Activated T-helper 17 cell treated with anti-CD3 and anti-CD28 coated beads, Interleukin-2, amount 50 U/mL, for 72 hours (primary cell): ENCODE data around the gene MAPK8. TPM values are rescaled to one million over a fixed set of nuclear protein-coding genes. Genes with fewer than 3 reads are reported as not detected.

Experiments used
- ATAC-seq: fragments of 150-1000 bp; cut with Tn5 transposase; replicated peaks from 2 replicates; pipeline ENCODE4 v1.10.0; 2021; ENCODE audit warnings: mild to moderate bottlenecking, moderate library complexity
- H3K27ac Mint-ChIP-seq: one replicate; pipeline ENCODE4 v1.8.0; 2022; ENCODE audit warnings: mixed read lengths
- H3K27me3 Mint-ChIP-seq: one replicate; pipeline ENCODE4 v1.8.0; 2022; ENCODE audit warnings: mixed read lengths
- H3K36me3 Mint-ChIP-seq: one replicate; pipeline ENCODE4 v1.8.0; 2022; ENCODE audit warnings: low read depth, mild to moderate bottlenecking, mixed read lengths
- H3K4me1 Mint-ChIP-seq: one replicate; pipeline ENCODE4 v1.8.0; 2022; ENCODE audit warnings: mixed read lengths
- H3K4me3 Mint-ChIP-seq: one replicate; pipeline ENCODE4 v1.8.0; 2022; ENCODE audit warnings: mild to moderate bottlenecking, mixed read lengths
- H3K9me3 Mint-ChIP-seq: one replicate; pipeline ENCODE4 v1.8.0; 2022; ENCODE audit warnings: mixed read lengths
- total RNA-seq, 2 donors: library from RNA; stranded (reverse); gene quantifications; one replicate each; pipeline ENCODE4 v1.2.3, GENCODE V29; 2022

MAPK8 gene
- total RNA-seq, 2 donors from 2014 or later, result 36.4 to 41.7 TPM

DNA sequence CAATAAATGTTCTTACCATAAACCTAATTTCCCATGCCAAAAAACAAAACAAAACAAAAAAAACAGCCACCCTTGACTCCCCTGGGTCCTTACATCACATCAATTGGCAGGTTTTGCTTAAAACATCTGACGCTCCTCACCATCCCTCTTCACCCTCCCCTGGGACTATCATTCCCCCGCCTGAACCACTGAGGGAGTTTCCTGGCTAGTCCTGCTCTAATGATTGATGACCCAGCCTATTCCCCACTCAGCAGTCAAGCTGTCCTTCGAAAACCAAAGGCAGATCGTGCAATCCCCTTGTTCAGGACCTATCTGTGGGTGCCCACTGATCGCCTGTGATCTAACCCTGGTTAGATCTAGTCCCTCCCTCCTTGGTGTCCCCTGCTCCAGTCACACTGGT, 20.8 kb upstream of the MAPK8 start:
- Mint-ChIP-seq H3K27me3 (peaks cover 34% of the 10 kb centered on the region), H3K4me3 (no peak overlapping the region), H3K9me3 (no peaks in the 10 kb centered on the region), H3K36me3 (no peaks in the 10 kb centered on the region), H3K27ac (no peak overlapping the region), H3K4me1 (peaks cover 4% of the 10 kb centered on the region)
- ATAC-seq, result no peak

DNA sequence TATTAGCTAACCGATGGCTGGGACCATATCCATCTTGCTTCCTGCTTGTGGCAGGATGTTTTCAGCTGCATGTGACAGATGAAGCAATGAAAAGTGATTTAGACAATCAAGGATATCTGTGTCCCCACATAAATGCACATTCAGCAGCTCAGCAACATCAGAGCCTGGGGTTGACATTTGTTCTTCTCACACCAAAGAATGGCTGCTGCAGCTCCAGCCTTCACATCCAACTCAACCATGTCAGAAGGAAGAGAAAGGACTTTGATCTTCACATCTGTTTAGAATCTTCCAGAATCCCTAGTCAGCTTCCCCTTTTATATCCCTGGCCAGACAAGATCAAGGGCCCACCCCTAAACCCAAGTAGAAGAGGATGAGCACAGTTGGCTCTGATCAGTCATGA, 20.1 kb upstream of the MAPK8 start:
- peaks cover 32% of the 10 kb centered on the region for H3K27me3 Mint-ChIP-seq
- H3K36me3 Mint-ChIP-seq, result no peaks in the 10 kb centered on the region
- H3K9me3 Mint-ChIP-seq, result no peaks in the 10 kb centered on the region
- no peak overlapping the region for H3K27ac Mint-ChIP-seq
- peaks cover 4% of the 10 kb centered on the region for H3K4me1 Mint-ChIP-seq
- no peak for ATAC-seq
- no peak overlapping the region for H3K4me3 Mint-ChIP-seq

GRCh38 chr10:48287417-48288391, 18.8 kb upstream of the MAPK8 start:
- H3K27me3 Mint-ChIP-seq, result peaks cover 29% of the 10 kb centered on the region
- H3K36me3 Mint-ChIP-seq, result no peaks in the 10 kb centered on the region
- no peak overlapping the region for H3K4me3 Mint-ChIP-seq
- no peak overlapping the region for H3K27ac Mint-ChIP-seq
- H3K4me1 Mint-ChIP-seq, result peaks cover 4% of the 10 kb centered on the region
- ATAC-seq, result peak; percentile 35
- no peaks in the 10 kb centered on the region for H3K9me3 Mint-ChIP-seq

DNA sequence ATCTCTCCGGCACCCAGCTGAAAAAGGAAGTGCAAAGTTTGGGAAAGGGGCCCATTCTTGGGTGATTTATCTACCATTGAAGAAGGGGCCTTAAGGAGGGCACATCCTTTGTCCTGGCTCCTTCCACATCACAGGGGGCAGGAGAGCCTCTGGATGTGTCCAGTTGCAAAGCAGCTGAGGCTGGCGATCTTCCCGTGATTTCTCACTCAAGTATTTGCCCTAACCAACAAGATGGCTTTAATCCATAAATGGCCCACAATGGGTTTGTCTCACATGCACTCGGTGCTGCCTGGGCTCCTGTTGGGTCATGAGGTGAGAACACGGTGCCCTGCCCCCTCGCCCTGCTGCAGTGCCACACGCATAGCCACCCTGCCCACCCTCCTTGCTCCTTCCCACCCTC, 17.8 kb upstream of the MAPK8 start:
- Mint-ChIP-seq H3K4me3 (no peak overlapping the region), H3K27me3 (peaks cover 28% of the 10 kb centered on the region), H3K36me3 (no peaks in the 10 kb centered on the region), H3K4me1 (peaks cover 4% of the 10 kb centered on the region), H3K9me3 (no peaks in the 10 kb centered on the region), H3K27ac (no peak overlapping the region)
- no peak for ATAC-seq

- H3K9me3 Mint-ChIP-seq, result no peaks in the 10 kb centered on the region
- peak; percentile 64 for ATAC-seq
- H3K27ac Mint-ChIP-seq, result no peak overlapping the region
- no peak overlapping the region for H3K4me3 Mint-ChIP-seq
- H3K27me3 Mint-ChIP-seq, result peaks cover 24% of the 10 kb centered on the region
- H3K4me1 Mint-ChIP-seq, result peaks cover 4% of the 10 kb centered on the region
- H3K36me3 Mint-ChIP-seq, result no peaks in the 10 kb centered on the region
These were observed 16.8 kb upstream of the MAPK8 start for GRCh38 chr10:48289501-48290238.

- no peaks in the 10 kb centered on the region for H3K36me3 Mint-ChIP-seq
- ATAC-seq, result no peak
- H3K4me1 Mint-ChIP-seq, result peaks cover 4% of the 10 kb centered on the region
- H3K9me3 Mint-ChIP-seq, result no peaks in the 10 kb centered on the region
- H3K27ac Mint-ChIP-seq, result no peak overlapping the region
- no peak overlapping the region for H3K4me3 Mint-ChIP-seq
- peaks cover 18% of the 10 kb centered on the region for H3K27me3 Mint-ChIP-seq
These were observed 16.2 kb upstream of the MAPK8 start for GRCh38 chr10:48290286-48290685.

GRCh38 chr10:48291190-48291589, 15.3 kb upstream of the MAPK8 start:
- no peak overlapping the region for H3K4me3 Mint-ChIP-seq
- H3K27ac Mint-ChIP-seq, result no peak overlapping the region
- peaks cover 9% of the 10 kb centered on the region for H3K27me3 Mint-ChIP-seq
- H3K9me3 Mint-ChIP-seq, result no peaks in the 10 kb centered on the region
- ATAC-seq, result no peak
- H3K36me3 Mint-ChIP-seq, result no peaks in the 10 kb centered on the region
- peaks cover 4% of the 10 kb centered on the region for H3K4me1 Mint-ChIP-seq

DNA sequence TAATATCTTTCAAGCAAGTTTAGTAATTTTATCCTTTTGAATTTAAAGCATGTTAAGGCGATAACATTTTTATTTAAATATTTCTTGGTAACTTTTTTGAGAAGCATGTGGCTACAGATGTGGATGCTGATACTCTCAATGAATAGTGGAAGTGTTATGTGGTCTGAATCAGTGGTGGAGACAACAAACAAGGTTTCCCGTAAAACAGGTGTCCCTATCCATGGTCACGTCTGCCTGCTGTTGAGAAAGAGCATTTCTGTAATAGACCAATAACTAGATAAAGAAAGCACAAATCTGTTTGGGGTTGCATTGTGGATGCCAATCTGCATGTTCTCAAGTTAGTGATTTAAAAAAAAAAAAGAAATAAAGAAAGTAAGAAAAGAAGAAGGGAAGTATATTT, 13.9 kb upstream of the MAPK8 start:
- Mint-ChIP-seq H3K27me3 (no peaks in the 10 kb centered on the region), H3K27ac (no peak overlapping the region), H3K4me1 (no peaks in the 10 kb centered on the region), H3K9me3 (no peaks in the 10 kb centered on the region), H3K4me3 (no peak overlapping the region), H3K36me3 (no peaks in the 10 kb centered on the region)
- no peak for ATAC-seq

GRCh38 chr10:48294431-48294830, 12.0 kb upstream of the MAPK8 start:
- Mint-ChIP-seq H3K36me3 (no peaks in the 10 kb centered on the region), H3K9me3 (no peaks in the 10 kb centered on the region), H3K4me1 (no peaks in the 10 kb centered on the region), H3K27me3 (no peaks in the 10 kb centered on the region), H3K4me3 (no peak overlapping the region), H3K27ac (no peak overlapping the region)
- no peak for ATAC-seq

DNA sequence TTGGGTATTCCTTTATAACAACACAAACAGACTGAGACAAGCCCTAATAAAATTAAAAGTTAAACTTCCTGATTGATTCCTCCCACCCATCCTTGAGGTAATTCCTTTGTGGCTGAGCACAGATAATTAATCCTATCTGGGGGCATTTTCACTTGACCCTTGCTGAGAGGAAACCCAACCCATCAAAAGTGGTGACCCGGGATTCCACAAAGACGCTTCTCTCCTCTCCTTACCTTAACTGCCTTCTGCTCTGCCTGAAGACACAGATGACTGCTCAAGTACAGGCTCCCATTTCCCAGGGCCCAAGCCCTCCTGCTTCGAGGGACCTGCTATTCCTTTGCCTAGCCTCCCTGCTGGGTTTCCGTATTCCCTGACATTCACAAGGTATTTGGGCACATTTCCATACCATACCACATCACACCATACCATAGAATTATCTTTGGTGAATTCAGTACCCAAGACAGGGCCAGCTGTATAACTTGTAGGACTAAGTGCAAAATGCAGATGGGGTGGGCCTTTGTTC, 9.8 kb upstream of the MAPK8 start:
- no peak for ATAC-seq
- Mint-ChIP-seq H3K36me3 (no peaks in the 10 kb centered on the region), H3K4me1 (peaks cover 3% of the 10 kb centered on the region), H3K9me3 (no peaks in the 10 kb centered on the region), H3K27ac (no peak overlapping the region), H3K27me3 (no peaks in the 10 kb centered on the region), H3K4me3 (no peak overlapping the region)

- no peak for ATAC-seq
- Mint-ChIP-seq H3K27me3 (no peaks in the 10 kb centered on the region), H3K4me3 (no peak overlapping the region), H3K4me1 (peaks cover 5% of the 10 kb centered on the region), H3K27ac (no peak overlapping the region), H3K36me3 (no peaks in the 10 kb centered on the region), H3K9me3 (no peaks in the 10 kb centered on the region)
These were observed 7.4 kb upstream of the MAPK8 start for GRCh38 chr10:48299066-48299465.

DNA sequence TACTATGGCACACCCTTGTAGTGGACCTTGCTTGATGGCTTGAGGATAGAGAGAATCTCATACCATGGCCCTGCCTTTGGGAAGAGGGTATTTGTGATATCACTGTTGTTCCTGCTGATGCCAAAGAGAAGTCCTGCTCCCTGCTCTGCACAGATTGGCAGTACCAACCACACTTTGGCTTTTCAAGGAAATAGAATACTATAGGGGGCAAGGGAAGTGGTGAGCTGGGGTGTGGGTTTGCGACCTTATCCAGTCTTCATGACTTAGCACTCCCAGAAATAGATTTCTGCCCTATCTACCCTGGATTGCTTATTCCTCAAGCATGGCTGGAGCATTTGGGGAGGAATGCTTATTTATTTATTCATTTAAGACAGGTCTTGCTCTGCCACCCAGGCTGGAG, 6.8 kb upstream of the MAPK8 start:
- Mint-ChIP-seq H3K27ac (no peak overlapping the region), H3K36me3 (no peaks in the 10 kb centered on the region), H3K4me3 (no peak overlapping the region), H3K27me3 (no peaks in the 10 kb centered on the region), H3K4me1 (peaks cover 5% of the 10 kb centered on the region), H3K9me3 (no peaks in the 10 kb centered on the region)
- ATAC-seq, result no peak

DNA sequence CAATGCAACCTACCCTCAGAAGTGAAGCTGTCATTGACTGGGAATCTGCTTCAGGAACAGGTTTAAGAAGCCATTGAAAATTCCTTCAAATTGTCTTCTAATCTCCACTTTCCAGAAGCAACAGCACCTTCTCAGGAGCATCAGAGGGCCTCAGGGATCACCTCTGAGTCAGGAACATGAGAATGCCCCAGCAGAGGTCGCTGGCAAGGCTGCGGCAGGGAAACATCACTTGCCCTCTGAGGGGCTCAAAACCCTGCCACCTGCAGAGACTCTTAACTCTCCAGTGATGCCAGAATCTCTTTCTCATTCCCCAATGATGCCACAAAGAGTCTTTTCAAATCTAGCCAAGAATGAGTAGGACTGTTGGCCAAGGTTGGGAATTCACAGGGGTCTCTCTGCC, 5.9 kb upstream of the MAPK8 start:
- Mint-ChIP-seq H3K27ac (no peak overlapping the region), H3K4me3 (no peak overlapping the region), H3K4me1 (peaks cover 5% of the 10 kb centered on the region), H3K36me3 (no peaks in the 10 kb centered on the region), H3K27me3 (no peaks in the 10 kb centered on the region), H3K9me3 (no peaks in the 10 kb centered on the region)
- no peak for ATAC-seq

- no peak for ATAC-seq
- Mint-ChIP-seq H3K9me3 (no peaks in the 10 kb centered on the region), H3K36me3 (no peaks in the 10 kb centered on the region), H3K4me1 (peaks cover 8% of the 10 kb centered on the region), H3K4me3 (no peak overlapping the region), H3K27me3 (no peaks in the 10 kb centered on the region), H3K27ac (no peak overlapping the region)
These were observed 3.7 kb upstream of the MAPK8 start for GRCh38 chr10:48302515-48303476.
